ENCODE results near the gene MAS1L.
"Not testable (repeated sequence)": the region's sequence is repeated elsewhere in the genome, so short reads cannot be mapped to it uniquely, and the experiment has no call there.

MAS1L gene

GRCh38 chr6:29477923-29478450 is 9.8 kb downstream of the MAS1L start:
- no peak for DNase-seq

- no peak for DNase-seq
These were observed 12.8 kb downstream of the MAS1L start for GRCh38 chr6:29474996-29475395.

GRCh38 chr6:29466241-29466640 is 21.5 kb downstream of the MAS1L start:
- no peak for DNase-seq

- DNase-seq = no peak
These were observed 22.0 kb downstream of the MAS1L start for GRCh38 chr6:29465801-29466200.

GRCh38 chr6:29465279-29465678 is 22.5 kb downstream of the MAS1L start:
- DNase-seq = no peak

- DNase-seq = no peak
These were observed 25.7 kb downstream of the MAS1L start for GRCh38 chr6:29462022-29462421.

GRCh38 chr6:29461021-29461814 is 26.5 kb downstream of the MAS1L start:
- DNase-seq = no peak

GRCh38 chr6:29456971-29457370 is 30.8 kb downstream of the MAS1L start, which contains the start of the genes OR11A1 and OR2H1:
TSS of gene OR11A1 (minus strand) at chr6:29457071. CDS start at chr6:29427641, 29,430 bp downstream.
TSS of gene OR2H1 (plus strand) at chr6:29457155. CDS start at chr6:29461770, 4,615 bp downstream.
- no peak for DNase-seq

- no peak for DNase-seq
These were observed 36.1 kb downstream of the MAS1L start for GRCh38 chr6:29451471-29452193.

GRCh38 chr6:29447670-29448069 is 40.1 kb downstream of the MAS1L start:
- DNase-seq = no peak

- not testable (repeated sequence) for DNase-seq
These were observed 43.7 kb downstream of the MAS1L start for GRCh38 chr6:29444031-29444430.

- no peak for DNase-seq
These were observed 45.0 kb downstream of the MAS1L start for GRCh38 chr6:29442719-29443118.

GRCh38 chr6:29439006-29439405 is 48.8 kb downstream of the MAS1L start, which contains the start of gene OR10C1:
TSS of gene OR10C1 (plus strand) at chr6:29439306. CDS start at chr6:29440016, 710 bp downstream.
- no peak for DNase-seq

- DNase-seq = not testable (repeated sequence)
These were observed 51.0 kb downstream of the MAS1L start for GRCh38 chr6:29436730-29437129.

All from CD4-positive, alpha-beta T cell treated with Interleukin-17A for 4 hours (primary cell).